ENCODE measurements around the gene ETS1. TPM values are rescaled to one million over a fixed set of nuclear protein-coding genes. Genes with fewer than 3 reads are reported as not detected.

Gene ETS1
- total RNA-seq, 1 donor, result 35.5 TPM

DNA sequence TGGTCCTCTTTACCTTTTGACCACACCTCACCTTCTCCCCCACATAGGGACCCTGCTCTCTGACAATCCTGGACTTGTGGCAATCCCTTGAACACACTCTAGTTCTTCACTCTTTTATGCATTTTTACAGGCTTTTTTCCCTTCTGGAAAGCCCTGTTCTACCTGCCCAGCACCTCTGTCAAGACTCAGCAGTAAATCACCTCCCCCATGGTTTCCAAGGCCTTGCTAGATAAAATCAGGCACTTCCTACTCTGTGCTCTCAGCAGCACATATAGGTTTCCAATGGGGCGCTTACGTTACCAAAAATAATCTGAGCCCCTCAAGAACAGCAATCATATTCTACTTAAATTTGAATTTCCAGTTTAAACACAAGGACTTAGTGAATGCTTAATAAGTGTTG lies 53.9 kb downstream of the ETS1 start:
- no peak overlapping the region for H3K4me3 ChIP-seq (ENCODE audit: low read depth, low read length)
- TF ChIP-seq, protein P1, sequence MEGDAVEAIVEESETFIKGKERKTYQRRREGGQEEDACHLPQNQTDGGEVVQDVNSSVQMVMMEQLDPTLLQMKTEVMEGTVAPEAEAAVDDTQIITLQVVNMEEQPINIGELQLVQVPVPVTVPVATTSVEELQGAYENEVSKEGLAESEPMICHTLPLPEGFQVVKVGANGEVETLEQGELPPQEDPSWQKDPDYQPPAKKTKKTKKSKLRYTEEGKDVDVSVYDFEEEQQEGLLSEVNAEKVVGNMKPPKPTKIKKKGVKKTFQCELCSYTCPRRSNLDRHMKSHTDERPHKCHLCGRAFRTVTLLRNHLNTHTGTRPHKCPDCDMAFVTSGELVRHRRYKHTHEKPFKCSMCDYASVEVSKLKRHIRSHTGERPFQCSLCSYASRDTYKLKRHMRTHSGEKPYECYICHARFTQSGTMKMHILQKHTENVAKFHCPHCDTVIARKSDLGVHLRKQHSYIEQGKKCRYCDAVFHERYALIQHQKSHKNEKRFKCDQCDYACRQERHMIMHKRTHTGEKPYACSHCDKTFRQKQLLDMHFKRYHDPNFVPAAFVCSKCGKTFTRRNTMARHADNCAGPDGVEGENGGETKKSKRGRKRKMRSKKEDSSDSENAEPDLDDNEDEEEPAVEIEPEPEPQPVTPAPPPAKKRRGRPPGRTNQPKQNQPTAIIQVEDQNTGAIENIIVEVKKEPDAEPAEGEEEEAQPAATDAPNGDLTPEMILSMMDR (IDR thresholded peaks at IDR 0.05; ENCODE audit: insufficient read depth, low read length), result no peak
- DNase-seq (ENCODE audit: low read depth), result no peak

DNA sequence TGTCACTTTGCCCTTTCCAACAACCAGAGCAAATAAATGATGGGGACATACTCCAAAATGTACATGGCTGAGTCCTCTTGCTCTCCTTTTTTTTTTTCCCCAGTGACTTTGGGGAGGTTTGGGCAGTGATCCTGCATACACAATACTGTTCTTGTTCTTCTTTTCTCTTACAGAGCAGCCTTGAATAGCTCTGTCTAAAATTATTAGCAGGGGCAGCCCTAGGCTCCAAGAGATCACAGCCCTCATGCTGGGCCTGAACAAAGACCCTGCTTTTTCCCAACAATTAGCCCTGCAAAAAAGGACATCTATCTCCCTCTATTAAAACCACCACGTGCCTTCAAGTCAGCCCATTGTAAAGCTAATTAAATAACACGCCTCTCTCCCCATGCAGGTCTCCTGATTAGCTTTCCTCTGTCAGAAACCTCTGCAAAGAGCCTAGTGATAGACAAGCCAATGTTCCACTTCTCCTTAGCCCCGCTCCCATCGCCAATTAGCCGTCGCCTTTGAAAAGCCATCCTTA lies 54.7 kb downstream of the ETS1 start:
- DNase-seq (ENCODE audit: low read depth), result no peak
- TF ChIP-seq, protein P1 (IDR thresholded peaks at IDR 0.05; ENCODE audit: insufficient read depth, low read length), result no peak
- no peak overlapping the region for H3K4me3 ChIP-seq (ENCODE audit: low read depth, low read length)

DNA sequence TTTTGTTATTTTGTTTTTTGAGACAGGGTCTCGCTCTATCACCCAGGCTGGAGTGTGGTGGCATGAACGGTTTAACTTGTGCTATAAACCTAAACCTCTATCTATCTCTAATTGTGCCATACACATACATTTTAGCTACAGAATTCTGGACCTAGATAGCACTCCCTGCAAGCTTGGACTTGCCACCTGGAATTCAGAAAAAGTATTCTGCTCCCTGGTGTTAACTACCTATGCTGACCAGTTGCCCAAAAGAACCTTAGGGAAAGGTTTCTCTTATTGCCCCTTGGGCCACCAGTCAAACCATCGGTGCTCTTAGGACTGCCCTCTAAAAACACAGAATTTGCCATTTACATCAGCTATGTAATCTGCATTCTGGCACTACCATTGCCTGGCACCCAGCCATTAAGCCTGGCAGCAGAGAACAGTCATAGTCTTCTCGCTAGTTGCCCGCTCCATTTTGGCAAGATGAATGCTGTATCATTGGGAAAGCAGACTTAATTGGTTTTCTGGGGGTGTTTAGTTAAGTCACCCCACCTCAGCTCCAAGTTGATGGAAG lies 55.3 kb downstream of the ETS1 start:
- H3K4me3 ChIP-seq (ENCODE audit: low read depth, low read length), result no peak overlapping the region
- no peak for DNase-seq (ENCODE audit: low read depth)
- TF ChIP-seq, protein P1 (IDR thresholded peaks at IDR 0.05; ENCODE audit: insufficient read depth, low read length), result no peak

DNA sequence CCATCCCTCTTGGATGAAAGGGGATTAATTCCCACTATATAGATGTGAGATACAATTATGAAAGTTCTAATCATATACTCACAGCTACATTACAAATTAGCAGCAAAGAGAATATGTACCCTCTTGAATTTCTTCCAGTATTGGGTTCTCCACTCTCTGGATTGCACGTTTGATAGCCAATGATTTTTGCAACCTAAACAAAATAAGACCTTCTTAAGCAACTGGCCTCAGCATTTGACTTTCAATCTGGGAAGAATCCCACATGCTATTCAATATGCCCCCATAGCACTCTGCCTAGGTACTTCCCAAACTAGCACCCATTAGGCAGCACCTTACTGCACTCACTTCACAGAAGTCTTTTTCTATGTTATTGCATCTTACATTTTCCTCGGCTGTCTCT lies 55.8 kb downstream of the ETS1 start:
- no peak overlapping the region for H3K4me3 ChIP-seq (ENCODE audit: low read depth, low read length)
- TF ChIP-seq, protein P1 (IDR thresholded peaks at IDR 0.05; ENCODE audit: insufficient read depth, low read length), result no peak
- no peak for DNase-seq (ENCODE audit: low read depth)

DNA sequence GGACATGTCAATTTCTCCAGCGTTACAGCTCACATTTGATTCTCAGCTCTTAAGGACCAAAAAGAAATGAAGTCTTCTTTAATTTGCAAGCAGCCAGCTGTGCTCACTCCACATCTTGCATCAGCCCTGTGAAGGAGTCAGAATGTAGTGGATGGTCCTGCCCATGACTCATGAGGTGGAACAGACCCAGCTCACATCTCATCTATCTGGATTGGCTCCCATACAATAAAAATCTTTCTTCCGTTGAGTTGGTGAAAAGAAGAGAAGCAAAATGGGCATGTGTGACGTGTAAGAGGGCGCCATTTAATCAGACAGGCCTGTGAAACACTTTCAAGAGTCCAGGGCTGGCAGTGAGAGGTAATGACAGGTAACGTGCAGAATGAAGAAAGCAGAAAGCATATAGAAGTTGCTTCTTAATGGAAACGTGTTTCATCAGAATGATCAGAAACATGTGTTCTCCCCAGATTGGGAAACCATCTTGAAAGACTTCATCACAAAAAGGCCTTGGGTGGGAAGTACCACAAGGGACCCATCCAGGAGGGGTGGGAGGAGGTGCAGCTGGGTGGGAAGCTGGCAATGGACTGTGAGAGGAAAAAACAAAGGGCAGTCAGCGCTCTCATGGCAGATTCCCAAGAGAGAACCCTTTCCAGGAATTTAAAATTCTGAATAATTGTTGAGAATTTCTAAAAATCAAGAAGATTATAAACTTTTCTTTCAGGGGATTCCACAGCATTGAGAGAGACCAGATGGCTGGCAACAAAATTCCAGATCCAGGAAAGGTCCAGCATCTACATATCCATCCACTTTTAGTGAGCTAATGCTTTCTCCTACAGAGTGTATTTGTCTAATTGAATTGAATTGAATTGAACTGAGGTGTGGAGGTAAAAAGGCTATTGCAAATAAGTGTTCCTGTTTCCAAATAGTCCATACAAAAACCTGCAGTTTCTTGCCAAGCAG lies 57.0 kb downstream of the ETS1 start:
- no peak overlapping the region for H3K4me3 ChIP-seq (ENCODE audit: low read depth, low read length)

DNA sequence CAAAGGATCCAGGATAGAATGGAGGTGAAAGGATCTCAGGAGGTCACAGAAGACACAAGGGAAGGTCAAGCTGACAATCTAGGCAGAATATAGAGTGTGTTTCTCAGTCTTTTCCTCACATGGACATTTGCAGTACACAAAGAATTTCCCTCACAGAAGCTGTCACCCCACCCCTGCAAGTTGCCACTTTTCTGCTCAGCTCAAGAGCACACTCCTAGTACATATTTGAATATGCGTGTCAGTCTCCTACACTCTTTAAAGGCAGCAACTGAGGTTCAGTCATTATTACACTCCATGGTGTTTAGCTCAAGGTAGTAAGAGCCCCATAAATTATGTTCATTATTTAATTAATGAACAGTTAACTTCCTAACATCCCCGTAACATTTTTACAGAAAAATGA lies 59.1 kb downstream of the ETS1 start:
- TF ChIP-seq, protein P1 (IDR thresholded peaks at IDR 0.05; ENCODE audit: insufficient read depth, low read length), result no peak
- H3K4me3 ChIP-seq (ENCODE audit: low read depth, low read length), result no peak overlapping the region
- no peak for DNase-seq (ENCODE audit: low read depth)

More for the DNA sequence above, 57.0 kb downstream of the ETS1 start:
- peak; percentile 99 for DNase-seq (ENCODE audit: low read depth)
- TF ChIP-seq, protein P1 (IDR thresholded peaks at IDR 0.05; ENCODE audit: insufficient read depth, low read length), result no peak

All from fibroblast of the aortic adventitia (primary cell).